Esophagus muscularis mucosa (tissue), 4 donors: ENCODE measurements around the gene GNPTG. TPM values are rescaled to one million over a fixed set of nuclear protein-coding genes. Genes with fewer than 3 reads are reported as not detected.
A peak's percentile ranks its signal among the peaks of the same experiment; 100 is the strongest.

Experiments
- DNase-seq: peaks from one replicate; pipeline ENCODE4 v3.0.0-alpha.2; 2017; ENCODE audit errors: extremely low spot score
- H3K27ac ChIP-seq, 4 donors: fragments of 200-600 bp; sonication (generic); replicated peaks in 1 of 4; 1 replicate in 3 of 4; 2 replicates in 1 of 4; pipeline ENCODE4 v1.5.1; 2016 to 2019; ENCODE audit warnings: mild to moderate bottlenecking in 1 of 4
- H3K27me3 ChIP-seq, 4 donors: fragments of 200-600 bp; sonication (generic); one replicate each; pipeline versions ENCODE4 v1.5.1 to v1.6.0; 2016 to 2019
- H3K36me3 ChIP-seq, 4 donors: fragments of 200-600 bp; sonication (generic); one replicate each; pipeline ENCODE4 v1.5.1; 2016 to 2019
- H3K4me1 ChIP-seq, 4 donors: fragments of 200-600 bp; sonication (generic); one replicate each; pipeline ENCODE4 v1.5.1; 2016 to 2019
- H3K4me3 ChIP-seq, 4 donors: fragments of 200-600 bp; sonication (generic); 1 replicate in 2 of 4; 2 replicates in 2 of 4; pipeline ENCODE4 v1.5.1; 2016 to 2019; ENCODE audit warnings: mild to moderate bottlenecking in 4 of 4, moderate library complexity in 1 of 4
- H3K9me3 ChIP-seq, 4 donors: fragments of 200-600 bp; sonication (generic); 1 replicate in 3 of 4; 2 replicates in 1 of 4; pipeline ENCODE4 v1.5.1; 2016 to 2019
- EP300 ChIP-seq: sonication (generic); formaldehyde crosslinking; IDR thresholded peaks from one replicate; pipeline ENCODE4 v1.6.1; 2017; ENCODE audit warnings: antibody characterized with exemption
- POLR2A ChIP-seq: fragments of 450-650 bp; IDR thresholded peaks from one replicate; pipeline ENCODE4 v1.6.1; 2017; ENCODE audit warnings: antibody characterized with exemption, moderate library complexity, mild to moderate bottlenecking, low read depth
- POLR2AphosphoS5 ChIP-seq, 2 donors: sonication (generic); formaldehyde crosslinking; IDR thresholded peaks; one replicate each; pipeline ENCODE4 v1.6.1; 2017; ENCODE audit warnings: antibody characterized with exemption in 2 of 2
- WGBS: methylation state at CpG from one replicate; pipeline ENCODE4 v1.1.5; 2018; 5-methylcytosine and 5-hydroxymethylcytosine counted together
- intact Hi-C: fragments of 100-400 bp; cut with DNase I; formaldehyde crosslinking; loops from one replicate; pipeline ENCODE4 v1.15.1; 2023
- total RNA-seq, 4 donors: library from RNA; depleted of rRNA; stranded (reverse); fragments of >200 nt; gene quantifications; one replicate each; pipeline versions ENCODE4 v1.1.0 to v1.2.1, GENCODE V29; 2016
- TF ChIP-seq, protein P1 (sequence below), 3 experiments: fragments of 200-600 bp in 2 of 3; fragments of 450-650 bp in 1 of 3; sonication (generic) in 2 of 3; IDR thresholded peaks; one replicate each; pipeline ENCODE4 v1.5.1; 2017 to 2019; ENCODE audit warnings: antibody characterized with exemption in 3 of 3, mild to moderate bottlenecking in 2 of 3, moderate library complexity in 1 of 3

The GNPTG gene
- total RNA-seq, 4 donors from 2014 or later: 54.4 to 70.5 (median 61.1) TPM

DNA sequence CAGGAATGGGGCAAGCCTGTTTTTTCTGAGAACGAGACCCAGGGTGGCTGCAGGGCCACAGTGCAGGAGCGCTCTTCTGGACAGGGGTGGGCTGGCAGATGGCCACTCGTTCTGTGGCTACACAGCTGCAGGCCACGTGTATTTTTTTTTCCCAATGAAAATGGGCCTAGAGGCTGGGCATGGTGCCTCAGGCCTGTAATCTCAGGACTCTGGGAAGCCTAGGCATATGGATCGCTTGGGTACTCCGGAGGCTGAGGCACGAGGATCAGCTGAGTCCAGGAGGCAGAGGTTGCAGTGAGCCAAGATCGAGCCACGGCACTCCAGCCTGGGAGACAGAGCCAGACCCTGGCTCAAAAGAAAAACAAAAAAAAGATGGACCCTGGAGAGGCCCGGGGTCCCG, 56.0 kb downstream of the GNPTG start:
- no peak for DNase-seq

GRCh38 chr16:1408171-1408837, 56.6 kb downstream of the GNPTG start:
- peak; percentile 99 for DNase-seq
- intact Hi-C loops: loop anchor here (10.0 kb wide), 1 partner anchor 296 kb away; the partner anchor contains the start of gene MAPK8IP3
- H3K36me3 ChIP-seq: peaks cover 6 to 65% (median 46%) of the 10 kb centered on the region in 4 donors
- H3K27me3 ChIP-seq: no peaks in the 10 kb centered on the region
- 9% methylated on average over 19 of the region's 42 CpGs for WGBS
- H3K4me1 ChIP-seq: peaks cover 14 to 46% (median 33%) of the 10 kb centered on the region in 4 donors
- no peaks in the 10 kb centered on the region for H3K9me3 ChIP-seq
- TF ChIP-seq POLR2A (no peak), POLR2AphosphoS5 (IDR thresholded peaks at IDR 0.05) (peak in 1 of 2 donors; percentile 80), EP300 (no peak)
- TF ChIP-seq, protein P1, sequence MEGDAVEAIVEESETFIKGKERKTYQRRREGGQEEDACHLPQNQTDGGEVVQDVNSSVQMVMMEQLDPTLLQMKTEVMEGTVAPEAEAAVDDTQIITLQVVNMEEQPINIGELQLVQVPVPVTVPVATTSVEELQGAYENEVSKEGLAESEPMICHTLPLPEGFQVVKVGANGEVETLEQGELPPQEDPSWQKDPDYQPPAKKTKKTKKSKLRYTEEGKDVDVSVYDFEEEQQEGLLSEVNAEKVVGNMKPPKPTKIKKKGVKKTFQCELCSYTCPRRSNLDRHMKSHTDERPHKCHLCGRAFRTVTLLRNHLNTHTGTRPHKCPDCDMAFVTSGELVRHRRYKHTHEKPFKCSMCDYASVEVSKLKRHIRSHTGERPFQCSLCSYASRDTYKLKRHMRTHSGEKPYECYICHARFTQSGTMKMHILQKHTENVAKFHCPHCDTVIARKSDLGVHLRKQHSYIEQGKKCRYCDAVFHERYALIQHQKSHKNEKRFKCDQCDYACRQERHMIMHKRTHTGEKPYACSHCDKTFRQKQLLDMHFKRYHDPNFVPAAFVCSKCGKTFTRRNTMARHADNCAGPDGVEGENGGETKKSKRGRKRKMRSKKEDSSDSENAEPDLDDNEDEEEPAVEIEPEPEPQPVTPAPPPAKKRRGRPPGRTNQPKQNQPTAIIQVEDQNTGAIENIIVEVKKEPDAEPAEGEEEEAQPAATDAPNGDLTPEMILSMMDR (IDR thresholded peaks at IDR 0.05): peak in 1 of 3 experiments; percentile 18
- H3K4me3 ChIP-seq: peak overlapping the region; percentile 45 to 59 (median 52)
- peak overlapping the region; percentile 42 to 62 (median 58) for H3K27ac ChIP-seq

More for the DNA sequence above, 56.0 kb downstream of the GNPTG start:
- intact Hi-C loops: loop anchor here (10.0 kb wide), 1 partner anchor 297 kb away; the partner anchor contains the start of gene MAPK8IP3
- no peaks in the 10 kb centered on the region for H3K9me3 ChIP-seq
- no peaks in the 10 kb centered on the region for H3K27me3 ChIP-seq
- peaks cover 13 to 41% (median 27%) of the 10 kb centered on the region in 4 donors for H3K4me1 ChIP-seq
- peak overlapping the region; percentile 31 to 59 (median 46) for H3K27ac ChIP-seq
- TF ChIP-seq, protein P1 (IDR thresholded peaks at IDR 0.05): no peak
- TF ChIP-seq POLR2A (no peak), POLR2AphosphoS5 (IDR thresholded peaks at IDR 0.05) (no peak), EP300 (no peak)
- peak overlapping the region; percentile 45 to 59 (median 52) for H3K4me3 ChIP-seq
- H3K36me3 ChIP-seq: peaks cover 9 to 69% (median 49%) of the 10 kb centered on the region in 4 donors
- 15% methylated on average over 9 of the region's 11 CpGs for WGBS

GRCh38 chr16:1412847-1413246, 61.1 kb downstream of the GNPTG start:
- WGBS: 79% methylated on average over 2 of the region's 2 CpGs
- Histone ChIP-seq H3K4me1 (peaks cover 14 to 50% (median 38%) of the 10 kb centered on the region in 4 donors), H3K9me3 (no peaks in the 10 kb centered on the region), H3K27ac (no peak overlapping the region), H3K36me3 (peaks cover 0 to 32% (median 27%) of the 10 kb centered on the region in 4 donors), H3K4me3 (no peak overlapping the region), H3K27me3 (no peaks in the 10 kb centered on the region)
- no peak for TF ChIP-seq POLR2A
- TF ChIP-seq EP300: no peak
- no peak for TF ChIP-seq POLR2AphosphoS5 (IDR thresholded peaks at IDR 0.05)
- TF ChIP-seq, protein P1 (IDR thresholded peaks at IDR 0.05): no peak
- intact Hi-C loops: no loop called here
- no peak for DNase-seq

Other genes starting within 250 kb of the GNPTG start
- gene CACNA1H, start 198.8 kb upstream of the GNPTG start, total RNA-seq: 100 to 1,000 TPM; 225 to 361 (median 259) TPM
- gene TPSG1, start 126.7 kb upstream of the GNPTG start, total RNA-seq: 1 to 10 TPM in 2 of 4 donors, under 1 TPM in 2; 0.39 to 2.9 (median 1.00) TPM
- 100 to 1,000 TPM in 2 of 4 donors, 10 to 100 TPM in 1, 1 to 10 TPM in 1; 7.5 to 304 (median 199) TPM for gene TPSB2, start 121.7 kb upstream of the GNPTG start, total RNA-seq
- 100 to 1,000 TPM in 3 of 4 donors, 10 to 100 TPM in 1; 15.6 to 237 (median 126) TPM for gene TPSAB1, start 111.2 kb upstream of the GNPTG start, total RNA-seq
- 1 to 10 TPM; 1.7 to 5.3 (median 2.2) TPM for gene TPSD1, start 95.9 kb upstream of the GNPTG start, total RNA-seq
- 10 to 100 TPM; 42.8 to 70.5 (median 63.9) TPM for gene UBE2I, start 42.3 kb upstream of the GNPTG start, total RNA-seq
- 1 to 10 TPM; 1.3 to 4.2 (median 2.3) TPM for gene BAIAP3, start 18.3 kb upstream of the GNPTG start, total RNA-seq
- gene TSR3, start 53 bp upstream of the GNPTG start, total RNA-seq: 100 to 1,000 TPM in 3 of 4 donors, 10 to 100 TPM in 1; 78.2 to 112 (median 106) TPM
- 10 to 100 TPM in 3 of 4 donors, 1 to 10 TPM in 1; 9.3 to 23.7 (median 16.5) TPM for gene UNKL, start 62.8 kb downstream of the GNPTG start, total RNA-seq
- 10 to 100 TPM; 12.6 to 17.1 (median 14.7) TPM for gene UQCC4, start 68.8 kb downstream of the GNPTG start, total RNA-seq
- not detected for gene PERCC1, start 79.1 kb downstream of the GNPTG start, total RNA-seq
- under 1 TPM in 3 of 4 donors, not detected in 1; 0.17 to 0.58 (median 0.42) TPM for gene CCDC154, start 92.6 kb downstream of the GNPTG start, total RNA-seq
- 100 to 1,000 TPM in 1 of 4 donors, 10 to 100 TPM in 3; 41.5 to 130 (median 71.9) TPM for gene CLCN7, start 123.1 kb downstream of the GNPTG start, total RNA-seq
- gene PTX4, start 137.0 kb downstream of the GNPTG start, total RNA-seq: under 1 TPM in 3 of 4 donors, not detected in 1; 0.39 to 0.75 (median 0.66) TPM
- gene TELO2, start 141.4 kb downstream of the GNPTG start, total RNA-seq: 10 to 100 TPM; 14.1 to 27.7 (median 18.4) TPM
- 10 to 100 TPM; 39.5 to 75.0 (median 57.1) TPM for gene TMEM204, start 181.7 kb downstream of the GNPTG start, total RNA-seq